HG02938 (cell line): Measurements from ENCODE around the gene ANKRD1.

Source experiments
- ATAC-seq: cut with Tn5 transposase; IDR thresholded peaks from one replicate; pipeline ENCODE4 v1.9.1; 2021; ENCODE audit warnings: mild to moderate bottlenecking, moderate library complexity; ENCODE audit not compliant: unreplicated experiment

ANKRD1 gene

GRCh38 chr10:90865401-90865800 is 55.5 kb downstream of the ANKRD1 start:
- no peak for ATAC-seq

GRCh38 chr10:90862908-90863514 is 57.9 kb downstream of the ANKRD1 start:
- ATAC-seq = no peak
